HPDE6-E6E7 (cell line): ENCODE results near the gene KRTAP4-7.
A peak's percentile ranks its signal among the peaks of the same experiment; 100 is the strongest.
"Not testable (repeated sequence)": the region's sequence is repeated elsewhere in the genome, so short reads cannot be mapped to it uniquely, and the experiment has no call there.

Experiments
- DNase-seq: peaks from one replicate; pipeline ENCODE4 v3.0.0; 2011; ENCODE audit warnings: missing footprints; ENCODE audit errors: extremely low spot score

KRTAP4-7 gene

GRCh38 chr17:41065016-41065689 is 18.8 kb upstream of the KRTAP4-7 start:
- not testable (repeated sequence) for DNase-seq

GRCh38 chr17:41065829-41066624 is 17.9 kb upstream of the KRTAP4-7 start, which contains the start of gene KRTAP2-4:
Gene KRTAP2-4 (minus strand): TSS chr17:41065879. CDS start chr17:41065845, 34 bp downstream.
- peak; percentile 48 for DNase-seq

GRCh38 chr17:41067281-41067680 is 16.7 kb upstream of the KRTAP4-7 start:
- no peak for DNase-seq

- DNase-seq = no peak
Observed at GRCh38 chr17:41069031-41069430, 14.9 kb upstream of the KRTAP4-7 start.

- DNase-seq = no peak
Observed at GRCh38 chr17:41071606-41072360, 12.2 kb upstream of the KRTAP4-7 start.

GRCh38 chr17:41073676-41074075 is 10.3 kb upstream of the KRTAP4-7 start:
- no peak for DNase-seq

- no peak for DNase-seq
Observed at GRCh38 chr17:41076788-41077187, 7.2 kb upstream of the KRTAP4-7 start.

- DNase-seq = no peak
Observed at GRCh38 chr17:41082626-41083025, 1.3 kb upstream of the KRTAP4-7 start.

GRCh38 chr17:41083427-41083826 is 523 bp upstream of the KRTAP4-7 start:
- DNase-seq = not testable (repeated sequence)

GRCh38 chr17:41088760-41089352 is 4.9 kb downstream of the KRTAP4-7 start:
- DNase-seq = not testable (repeated sequence)

GRCh38 chr17:41096055-41096454 is 12.1 kb downstream of the KRTAP4-7 start:
- DNase-seq = no peak

GRCh38 chr17:41098042-41098441 is 14.1 kb downstream of the KRTAP4-7 start, which contains the start of gene KRTAP4-8:
Gene KRTAP4-8 (minus strand): TSS chr17:41098142. CDS start chr17:41098084, 58 bp downstream.
- DNase-seq = no peak

GRCh38 chr17:41098481-41098880 is 14.5 kb downstream of the KRTAP4-7 start:
- peak; percentile 3 for DNase-seq

GRCh38 chr17:41099682-41100480 is 15.9 kb downstream of the KRTAP4-7 start:
- peak; percentile 9 for DNase-seq

GRCh38 chr17:41101586-41102259 is 17.8 kb downstream of the KRTAP4-7 start, which contains the start of gene KRTAP4-16:
Gene KRTAP4-16 (minus strand): TSS chr17:41102209. CDS start chr17:41102209, 0 bp downstream.
- no peak for DNase-seq

GRCh38 chr17:41103896-41104295 is 19.9 kb downstream of the KRTAP4-7 start:
- DNase-seq = no peak

GRCh38 chr17:41104386-41105038 is 20.6 kb downstream of the KRTAP4-7 start:
- not testable (repeated sequence) for DNase-seq

GRCh38 chr17:41105347-41105746 is 21.4 kb downstream of the KRTAP4-7 start, which contains the start of gene KRTAP4-9:
Gene KRTAP4-9 (plus strand): TSS chr17:41105389. CDS start chr17:41105389, 0 bp downstream.
- DNase-seq = not testable (repeated sequence)

- DNase-seq = no peak
Observed at GRCh38 chr17:41107941-41108450, 24.0 kb downstream of the KRTAP4-7 start.
